ENCODE measurements around the gene MRS2.

The MRS2 gene

DNA sequence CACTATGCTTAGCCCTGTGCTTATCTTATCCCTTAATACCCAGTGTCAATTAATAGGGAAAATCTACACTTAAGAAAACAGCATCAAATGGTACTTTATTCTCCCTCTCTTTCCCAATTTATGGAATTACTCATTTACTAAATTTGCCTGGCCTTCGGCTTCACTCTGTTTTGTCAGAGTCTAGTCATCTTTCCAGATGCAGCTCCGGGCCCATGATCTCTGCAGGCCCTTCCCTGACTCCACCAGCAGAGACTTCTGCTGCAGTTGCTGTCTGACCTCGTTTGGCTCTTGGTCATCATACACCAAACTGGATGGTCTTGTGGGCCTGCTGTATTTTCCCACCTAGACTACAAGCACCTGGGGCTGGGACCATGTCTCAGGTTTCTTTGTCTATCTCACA lies 27.4 kb downstream of the MRS2 start:
- no peak for DNase-seq (ENCODE audit: low read depth in 2 of 2)

DNA sequence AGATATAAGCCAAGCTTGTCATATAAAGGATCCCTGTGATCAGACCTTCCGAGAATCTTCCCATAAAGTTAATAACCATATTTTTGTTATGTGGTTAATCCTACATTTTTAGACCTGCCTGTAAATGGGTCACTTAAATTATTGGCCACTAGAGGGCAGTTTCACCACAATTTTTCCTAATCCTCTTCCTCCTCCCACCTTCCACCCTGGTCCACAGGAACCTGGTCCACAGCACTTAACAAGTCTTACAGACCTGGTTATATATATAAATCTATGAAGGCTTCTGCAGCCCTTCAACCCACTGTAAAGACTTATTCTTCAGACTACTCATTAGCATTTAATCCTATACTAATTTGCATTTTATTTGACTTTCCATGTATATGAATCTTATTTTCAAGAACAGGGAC lies 28.3 kb downstream of the MRS2 start:
- peak in 1 of 2 experiments; percentile 16 for DNase-seq (ENCODE audit: low read depth in 2 of 2)

- no peak for DNase-seq (ENCODE audit: low read depth in 2 of 2)
These were observed 29.9 kb downstream of the MRS2 start for GRCh38 chr6:24432611-24433010.

DNA sequence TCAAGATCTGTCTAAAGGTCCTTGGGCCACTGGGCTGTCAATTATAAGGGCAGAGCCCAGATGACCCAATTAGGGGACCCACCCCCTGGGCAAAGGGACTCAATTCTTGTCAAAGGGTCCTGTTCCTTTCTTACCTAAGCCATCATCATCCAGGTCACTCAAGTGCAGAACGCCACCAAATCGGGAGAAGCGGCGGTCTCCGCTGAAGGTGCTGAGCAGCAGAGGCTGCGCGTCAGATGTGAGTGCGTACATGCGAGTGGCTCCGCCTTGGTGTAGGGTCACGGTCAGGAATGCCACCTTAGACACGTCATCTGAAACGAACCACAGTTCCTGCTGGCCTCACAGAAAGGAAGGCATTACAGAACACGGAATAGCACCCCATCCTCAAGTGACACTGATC lies 34.2 kb downstream of the MRS2 start:
- no peak for DNase-seq (ENCODE audit: low read depth in 2 of 2)

- DNase-seq (ENCODE audit: low read depth in 2 of 2) = no peak
These were observed 37.3 kb downstream of the MRS2 start for GRCh38 chr6:24439858-24440539.

- no peak for DNase-seq (ENCODE audit: low read depth in 2 of 2)
These were observed 38.3 kb downstream of the MRS2 start for GRCh38 chr6:24440897-24441598.

- DNase-seq (ENCODE audit: low read depth in 2 of 2) = no peak
These were observed 38.8 kb downstream of the MRS2 start for GRCh38 chr6:24441599-24441904.

DNA sequence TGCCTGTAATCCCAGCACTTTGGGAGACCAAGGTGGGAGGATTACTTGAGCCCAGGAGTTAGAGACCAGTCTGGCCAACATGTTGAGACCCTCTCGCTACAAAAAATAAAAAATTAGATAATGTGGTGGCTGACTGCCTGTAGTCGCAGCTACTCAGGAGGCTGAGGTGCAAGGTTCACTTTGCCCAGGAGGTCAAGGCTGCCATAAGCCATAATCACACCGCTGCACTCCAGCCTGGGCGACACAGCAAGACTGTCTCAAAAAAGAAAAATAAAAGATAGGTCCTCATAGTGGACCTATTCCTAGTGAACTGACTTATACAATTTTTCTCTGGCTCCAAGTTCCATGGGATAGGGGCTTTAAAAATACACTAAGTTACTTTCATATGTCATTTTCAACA lies 41.9 kb downstream of the MRS2 start:
- DNase-seq (ENCODE audit: low read depth in 2 of 2) = no peak

- DNase-seq (ENCODE audit: low read depth in 2 of 2) = no peak
These were observed 43.0 kb downstream of the MRS2 start for GRCh38 chr6:24445704-24446103.

DNA sequence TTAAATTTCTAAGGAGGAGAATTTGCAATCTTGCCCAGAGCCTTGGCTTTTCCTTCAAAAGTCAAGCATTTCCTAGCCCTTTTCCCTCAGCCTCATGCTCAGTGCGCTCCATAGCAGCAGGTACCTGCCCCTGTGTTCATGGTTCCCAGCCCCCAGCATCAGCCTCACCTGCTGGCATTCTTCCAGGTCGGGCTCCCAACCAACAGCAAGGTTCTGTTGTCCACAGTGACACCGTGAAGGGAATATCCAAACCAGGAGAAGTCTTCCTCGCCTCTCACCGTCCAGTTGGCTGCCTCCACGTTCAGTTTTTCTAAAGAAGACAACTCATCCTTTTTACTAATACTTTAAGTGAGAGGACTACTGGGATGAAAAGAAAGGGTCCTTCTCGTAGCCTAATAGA lies 43.9 kb downstream of the MRS2 start:
- no peak for DNase-seq (ENCODE audit: low read depth in 2 of 2)

DNA sequence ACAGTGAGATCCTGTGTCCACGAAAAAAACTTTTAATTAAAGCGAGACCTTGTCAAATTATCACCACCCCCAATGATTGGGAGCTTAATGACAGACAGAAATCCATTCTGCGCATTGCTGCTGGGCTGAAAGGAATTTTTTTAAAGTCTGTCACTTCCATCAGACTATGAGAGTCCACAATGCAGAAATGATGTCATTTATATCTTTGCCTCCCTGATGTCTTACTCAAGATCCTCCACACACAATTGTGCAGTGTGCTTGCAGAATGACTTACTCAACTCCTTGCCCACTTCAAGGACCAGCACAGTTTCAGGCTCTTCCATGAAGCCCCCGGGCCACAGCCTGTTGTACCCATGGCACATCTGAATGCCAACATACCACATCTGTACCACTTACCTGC lies 45.7 kb downstream of the MRS2 start:
- DNase-seq (ENCODE audit: low read depth in 2 of 2) = no peak

- no peak for DNase-seq (ENCODE audit: low read depth in 2 of 2)
These were observed 46.2 kb downstream of the MRS2 start for GRCh38 chr6:24448828-24449525.

DNA sequence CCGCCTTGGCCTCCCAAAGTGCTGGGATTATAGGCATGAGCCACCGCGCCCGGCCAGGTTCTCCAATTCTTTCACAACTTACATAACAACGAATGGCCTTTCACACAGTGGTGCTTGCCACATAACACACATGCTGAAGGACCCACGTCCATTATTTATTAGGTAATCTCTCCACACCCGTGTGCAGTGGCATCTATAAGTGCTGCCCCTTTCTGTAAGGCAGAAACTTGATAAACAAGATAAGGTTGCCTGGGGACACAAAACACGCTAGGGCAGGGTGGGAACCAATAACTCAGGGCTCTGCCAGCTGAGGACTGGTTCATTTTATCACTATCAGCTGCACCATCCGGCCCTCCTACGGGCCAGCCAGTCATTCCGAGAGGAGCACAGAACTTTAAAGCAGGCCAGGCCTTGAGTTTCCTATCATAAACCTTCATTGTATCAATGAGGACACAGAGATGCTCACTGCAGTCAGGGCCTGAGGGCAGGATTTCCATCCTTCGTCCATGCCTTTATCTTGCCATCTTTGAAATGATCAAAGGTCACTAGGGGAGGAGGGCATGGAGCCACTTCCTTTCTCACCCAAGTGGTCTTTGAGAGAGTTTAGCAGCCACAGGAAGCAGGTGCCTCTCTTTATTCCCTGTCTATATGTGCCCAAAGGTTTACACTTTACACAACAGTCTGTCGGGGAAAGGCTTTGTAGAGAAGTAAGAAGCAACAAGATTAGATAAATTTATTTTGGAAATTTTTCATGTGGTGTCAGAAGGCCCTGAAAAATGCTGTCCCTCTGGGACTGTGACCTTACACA lies 49.0 kb downstream of the MRS2 start:
- DNase-seq (ENCODE audit: low read depth in 2 of 2) = no peak

DNA sequence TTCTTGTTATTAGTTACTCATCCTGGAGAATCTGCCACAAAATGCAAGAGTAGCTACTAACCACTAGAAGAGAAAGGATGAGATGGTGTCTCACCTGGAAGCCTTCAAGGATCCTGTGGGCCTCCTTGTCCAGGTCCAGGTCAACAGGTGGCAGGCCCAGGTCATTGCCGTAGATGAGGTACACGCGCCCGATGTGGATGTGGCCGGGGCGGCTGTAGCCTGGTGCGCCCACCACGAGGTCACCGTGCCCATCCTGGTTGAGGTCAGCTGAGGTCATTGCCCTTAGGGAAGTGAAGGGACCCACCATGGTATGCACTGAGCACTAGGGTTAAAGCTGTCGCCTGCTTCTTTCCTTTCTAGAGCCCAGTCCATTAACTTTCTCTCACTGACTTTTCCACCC lies 51.2 kb downstream of the MRS2 start:
- no peak for DNase-seq (ENCODE audit: low read depth in 2 of 2)

GRCh38 chr6:24454452-24454851 lies 51.7 kb downstream of the MRS2 start:
- no peak for DNase-seq (ENCODE audit: low read depth in 2 of 2)

GRCh38 chr6:24455061-24455460 lies 52.3 kb downstream of the MRS2 start:
- DNase-seq (ENCODE audit: low read depth in 2 of 2) = no peak

DNA sequence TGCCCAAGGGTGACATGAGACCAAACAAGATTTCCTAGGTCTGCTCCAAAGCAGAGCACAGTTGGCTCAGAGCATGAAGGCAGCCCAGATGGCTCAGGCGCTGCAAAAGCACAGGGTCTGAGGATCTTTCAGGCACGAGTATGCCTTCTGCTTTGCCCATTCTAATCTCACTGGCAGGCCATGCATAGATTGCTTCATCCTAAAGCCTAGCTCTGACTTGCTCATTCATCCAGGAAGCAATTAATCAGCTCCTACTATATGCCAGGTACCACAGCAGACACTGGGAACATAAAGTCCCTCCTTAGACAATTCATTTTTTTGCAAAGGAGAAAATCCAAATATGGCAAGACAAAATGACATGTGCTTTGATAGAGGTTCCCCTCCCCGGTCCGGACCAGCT lies 55.4 kb downstream of the MRS2 start:
- DNase-seq (ENCODE audit: low read depth in 2 of 2) = no peak

GRCh38 chr6:24458941-24459340 lies 56.2 kb downstream of the MRS2 start:
- DNase-seq (ENCODE audit: low read depth in 2 of 2) = no peak

DNA sequence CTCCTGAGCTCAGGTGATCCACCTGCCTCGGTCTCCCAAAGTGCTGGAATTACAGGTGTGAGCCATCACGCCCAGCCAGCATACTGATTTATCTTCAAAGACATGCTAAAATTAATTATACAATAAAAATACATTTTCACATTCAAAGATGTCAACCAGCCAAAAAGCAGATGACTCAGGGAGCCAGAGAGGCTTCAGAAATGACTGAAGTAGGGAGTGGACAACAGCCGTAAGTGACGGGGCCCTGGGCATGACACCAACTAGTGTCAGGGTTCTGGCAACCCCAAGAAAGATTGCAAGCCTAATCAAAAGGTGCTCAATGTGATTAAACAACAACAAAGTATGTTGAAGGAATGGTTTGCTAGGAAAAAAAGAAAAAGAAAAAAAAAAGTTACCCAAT lies 58.2 kb downstream of the MRS2 start:
- DNase-seq (ENCODE audit: low read depth in 2 of 2) = no peak

- no peak for DNase-seq (ENCODE audit: low read depth in 2 of 2)
These were observed 61.7 kb downstream of the MRS2 start for GRCh38 chr6:24464253-24465038.

DNA sequence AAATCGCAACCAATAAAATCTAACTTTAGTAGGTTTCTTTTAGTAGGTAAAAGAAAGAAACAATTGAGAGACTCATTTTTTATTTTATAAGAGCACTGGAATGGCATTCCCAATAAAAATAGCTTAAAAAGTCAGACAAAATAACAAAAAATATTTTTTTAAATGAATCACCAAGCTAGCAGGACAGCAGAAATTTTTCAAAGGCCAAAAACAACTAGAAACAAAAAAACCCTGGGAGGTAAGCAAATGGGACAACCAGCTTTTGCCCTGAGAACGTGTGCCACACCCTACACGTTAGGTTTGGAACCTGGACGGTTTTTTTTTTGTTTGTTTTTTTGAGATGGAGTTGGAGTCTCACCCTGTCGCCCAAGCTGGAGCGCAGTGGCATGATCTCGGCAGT lies 67.1 kb downstream of the MRS2 start:
- no peak for DNase-seq (ENCODE audit: low read depth in 2 of 2)

DNA sequence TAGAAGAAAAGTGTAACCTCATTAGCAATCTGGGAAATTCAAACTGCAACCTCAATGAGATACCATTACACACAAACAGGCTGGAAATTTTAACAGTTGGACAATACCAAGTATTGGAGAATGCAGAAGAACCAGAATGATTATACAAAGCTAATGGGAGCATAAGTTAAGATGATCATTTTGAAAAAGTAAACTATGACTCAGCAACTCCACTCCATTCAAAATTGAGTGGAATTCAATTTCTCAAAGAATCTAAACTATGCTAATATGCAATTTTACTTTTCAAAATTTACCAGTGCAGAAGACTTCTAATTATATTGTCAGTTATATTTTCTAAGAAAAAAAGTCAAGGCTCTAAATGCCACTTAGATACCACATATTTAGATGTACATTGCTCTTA lies 69.4 kb downstream of the MRS2 start:
- no peak for DNase-seq (ENCODE audit: low read depth in 2 of 2)

Data from fibroblast of skin of left quadriceps (primary cell).